ENCODE data around the gene POLR3C. TPM values are rescaled to one million over a fixed set of nuclear protein-coding genes. Genes with fewer than 3 reads are reported as not detected.

Gene POLR3C, protein sequence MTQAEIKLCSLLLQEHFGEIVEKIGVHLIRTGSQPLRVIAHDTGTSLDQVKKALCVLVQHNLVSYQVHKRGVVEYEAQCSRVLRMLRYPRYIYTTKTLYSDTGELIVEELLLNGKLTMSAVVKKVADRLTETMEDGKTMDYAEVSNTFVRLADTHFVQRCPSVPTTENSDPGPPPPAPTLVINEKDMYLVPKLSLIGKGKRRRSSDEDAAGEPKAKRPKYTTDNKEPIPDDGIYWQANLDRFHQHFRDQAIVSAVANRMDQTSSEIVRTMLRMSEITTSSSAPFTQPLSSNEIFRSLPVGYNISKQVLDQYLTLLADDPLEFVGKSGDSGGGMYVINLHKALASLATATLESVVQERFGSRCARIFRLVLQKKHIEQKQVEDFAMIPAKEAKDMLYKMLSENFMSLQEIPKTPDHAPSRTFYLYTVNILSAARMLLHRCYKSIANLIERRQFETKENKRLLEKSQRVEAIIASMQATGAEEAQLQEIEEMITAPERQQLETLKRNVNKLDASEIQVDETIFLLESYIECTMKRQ
- 67.9 and 96.8 TPM in 2 replicates for total RNA-seq (2022)
- percentile 90 among the genes with signal in this experiment for Bru-seq, nascent RNA
- percentile 86 among the genes with signal in this experiment for BruChase-seq, experiment 1, labeled RNA remaining after a 6-hour chase
- percentile 86 among the genes with signal in this experiment for BruChase-seq, experiment 2, labeled RNA remaining after a 2-hour chase
- long read RNA-seq, transcript POLR3C-201 (15 exons, 1,851 nt) = major isoform, 141 of 296 reads
- long read RNA-seq, partial matches to known transcripts = 25 of 296 reads
- long read RNA-seq, other reads (novel, unspliced or antisense) = 130 of 296 reads

DNA sequence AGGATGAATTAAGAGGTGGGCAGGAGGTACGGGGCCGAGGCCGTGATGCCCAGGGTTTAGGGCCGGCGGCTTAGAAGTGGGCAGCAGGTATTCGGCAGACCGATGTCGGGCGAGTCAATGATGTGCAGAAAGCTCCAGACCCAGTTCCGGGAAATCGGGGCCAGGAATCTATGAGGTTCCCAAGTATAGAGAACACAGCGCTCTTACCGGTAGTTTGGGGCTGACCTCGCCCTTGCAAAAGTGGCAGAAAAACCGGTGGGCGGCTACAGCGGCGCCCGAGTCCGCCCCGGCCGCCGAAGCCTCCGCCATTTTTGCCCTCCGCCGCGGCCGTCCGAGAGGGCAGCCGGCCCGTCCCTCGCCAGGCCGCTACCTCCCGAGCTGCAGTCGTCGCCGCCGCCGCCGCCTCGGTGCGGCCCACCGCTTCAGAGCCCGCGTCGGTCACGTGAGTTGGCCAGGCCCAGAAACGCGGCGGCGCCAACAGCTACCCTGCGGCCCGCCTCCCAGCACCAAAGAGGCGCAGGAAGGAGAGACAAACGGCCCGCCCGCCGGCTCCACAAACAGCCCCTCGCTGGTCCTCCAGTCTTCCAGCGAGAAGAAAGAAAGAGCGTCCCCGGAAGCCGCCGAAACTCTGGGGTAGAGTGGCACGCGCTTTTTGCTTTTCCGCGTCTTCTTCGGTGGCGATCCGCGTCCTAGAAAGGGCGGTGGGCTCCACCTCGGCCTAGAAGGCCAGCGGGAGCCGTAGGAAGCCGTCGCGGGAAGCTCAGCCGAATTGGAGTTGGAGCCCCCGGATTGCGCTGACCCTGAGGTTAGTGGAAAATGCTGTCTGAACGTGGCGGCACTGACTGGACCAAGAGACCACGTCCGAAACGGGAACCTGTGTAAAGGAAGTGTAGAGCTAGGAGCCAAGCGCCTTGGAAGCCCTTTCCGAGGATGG lies at the start of gene POLR3C, which contains the start of gene RNF115:
Gene POLR3C, plus strand, starts transcription at position 636 of the 934 bp plus-strand sequence. CDS start 1,577 bp downstream, outside the sequence.
Gene RNF115, minus strand, starts transcription at position 531 of the 934 bp plus-strand sequence. Its CDS starts 222 bp downstream, at position 309.
- peak within 1 kb of the TSS; percentile 94 for H3K27ac Mint-ChIP-seq (ENCODE audit: low read depth, unreplicated experiment)
- H3K4me3 Mint-ChIP-seq (ENCODE audit: unreplicated experiment) = peak within 1 kb of the TSS; percentile 90
- TF ChIP-seq, protein P1, sequence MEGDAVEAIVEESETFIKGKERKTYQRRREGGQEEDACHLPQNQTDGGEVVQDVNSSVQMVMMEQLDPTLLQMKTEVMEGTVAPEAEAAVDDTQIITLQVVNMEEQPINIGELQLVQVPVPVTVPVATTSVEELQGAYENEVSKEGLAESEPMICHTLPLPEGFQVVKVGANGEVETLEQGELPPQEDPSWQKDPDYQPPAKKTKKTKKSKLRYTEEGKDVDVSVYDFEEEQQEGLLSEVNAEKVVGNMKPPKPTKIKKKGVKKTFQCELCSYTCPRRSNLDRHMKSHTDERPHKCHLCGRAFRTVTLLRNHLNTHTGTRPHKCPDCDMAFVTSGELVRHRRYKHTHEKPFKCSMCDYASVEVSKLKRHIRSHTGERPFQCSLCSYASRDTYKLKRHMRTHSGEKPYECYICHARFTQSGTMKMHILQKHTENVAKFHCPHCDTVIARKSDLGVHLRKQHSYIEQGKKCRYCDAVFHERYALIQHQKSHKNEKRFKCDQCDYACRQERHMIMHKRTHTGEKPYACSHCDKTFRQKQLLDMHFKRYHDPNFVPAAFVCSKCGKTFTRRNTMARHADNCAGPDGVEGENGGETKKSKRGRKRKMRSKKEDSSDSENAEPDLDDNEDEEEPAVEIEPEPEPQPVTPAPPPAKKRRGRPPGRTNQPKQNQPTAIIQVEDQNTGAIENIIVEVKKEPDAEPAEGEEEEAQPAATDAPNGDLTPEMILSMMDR (IDR thresholded peaks at IDR 0.05; ENCODE audit: unreplicated experiment) = no peak
- intact Hi-C loops (cut with micrococcal nuclease) = loop anchor here (5.0 to 10.0 kb wide), 3 partner anchors 42 to 102 kb away; no protein-coding TSS in a partner anchor
- CTCF ChIA-PET = interaction anchor here (0.6 to 14.2 kb wide), 9 partner anchors 10 to 188 kb away, joined by 3 to 242 read pairs (median 4); partner anchors contain the start of genes NUDT17 and PIAS3
- POLR2A ChIA-PET = interaction anchor here (0.6 to 5.7 kb wide), 33 partner anchors 9 to 213 kb away, joined by 3 to 92 read pairs (median 6); partner anchors contain the start of genes ANKRD34A, LIX1L, NUDT17 and PIAS3
- peak; percentile 95 for DNase-seq (ENCODE audit: unreplicated experiment)
- H3K27me3 Mint-ChIP-seq (ENCODE audit: insufficient read depth, unreplicated experiment) = no peaks in the 10 kb centered on the region
- peaks cover 6% of the 10 kb centered on the region for H3K4me1 Mint-ChIP-seq (ENCODE audit: insufficient read depth, unreplicated experiment)
- no peaks in the 10 kb centered on the region for H3K9me3 Mint-ChIP-seq (ENCODE audit: unreplicated experiment)
- no TSS peak for BruUV-seq (replicated peaks)
- peaks cover 40% of the 10 kb centered on the region for H3K36me3 Mint-ChIP-seq (ENCODE audit: insufficient read depth, unreplicated experiment)

DNA sequence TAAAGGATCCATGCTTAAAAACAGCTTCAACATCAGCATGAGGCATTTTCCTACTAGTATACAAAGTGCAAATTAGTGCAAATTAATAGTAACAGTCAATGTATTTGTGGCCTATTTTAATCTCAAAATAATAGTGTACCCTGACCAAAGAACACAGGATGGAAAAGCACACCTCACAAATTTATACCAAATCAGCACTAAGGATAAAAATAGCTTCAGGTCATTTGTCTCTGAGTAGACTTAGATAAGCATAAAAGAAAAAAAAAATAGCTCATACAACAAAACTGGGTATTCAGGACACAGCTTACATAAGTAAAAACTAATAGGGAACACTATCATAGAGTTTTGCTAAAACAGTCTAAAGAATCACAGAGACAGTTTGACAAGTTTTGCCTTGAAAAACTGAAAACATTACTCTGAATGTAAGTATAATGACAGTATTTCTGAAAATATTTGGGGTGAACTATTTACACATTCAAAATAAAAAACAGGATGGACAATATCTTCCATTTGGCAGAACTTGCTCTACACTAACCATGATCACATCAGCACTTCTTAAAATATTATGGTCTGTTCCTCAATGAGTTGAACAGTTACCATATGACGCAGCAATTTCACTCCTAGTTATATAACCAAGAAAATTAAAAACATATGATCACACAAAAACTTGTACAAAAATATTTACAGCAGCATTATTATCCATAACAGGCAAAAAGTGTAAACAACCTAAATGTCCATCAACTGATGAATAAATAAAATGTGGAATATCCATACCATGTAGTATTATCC lies 46.4 kb upstream of the POLR3C start:
- no peak overlapping the region for H3K4me3 Mint-ChIP-seq (ENCODE audit: unreplicated experiment)
- POLR2A ChIA-PET = interaction anchor here (0.8 to 1.9 kb wide), 2 partner anchors 21 to 47 kb away, joined by 3 to 9 read pairs; partner anchors contain the start of genes POLR3C and RNF115
- intact Hi-C loops (cut with micrococcal nuclease) = no loop called here
- H3K36me3 Mint-ChIP-seq (ENCODE audit: insufficient read depth, unreplicated experiment) = peaks cover 43% of the 10 kb centered on the region
- DNase-seq (ENCODE audit: unreplicated experiment) = no peak
- CTCF ChIA-PET = interaction anchor here (0.6 to 0.7 kb wide), 2 partner anchors 18 to 61 kb away, joined by 3 to 4 read pairs; no protein-coding TSS in a partner anchor
- no peaks in the 10 kb centered on the region for H3K9me3 Mint-ChIP-seq (ENCODE audit: unreplicated experiment)
- no peaks in the 10 kb centered on the region for H3K27me3 Mint-ChIP-seq (ENCODE audit: insufficient read depth, unreplicated experiment)
- TF ChIP-seq, protein P1 (IDR thresholded peaks at IDR 0.05; ENCODE audit: unreplicated experiment) = no peak
- BruUV-seq (replicated peaks) = no TSS peak
- H3K27ac Mint-ChIP-seq (ENCODE audit: low read depth, unreplicated experiment) = no peak overlapping the region
- peaks cover 20% of the 10 kb centered on the region for H3K4me1 Mint-ChIP-seq (ENCODE audit: insufficient read depth, unreplicated experiment)

DNA sequence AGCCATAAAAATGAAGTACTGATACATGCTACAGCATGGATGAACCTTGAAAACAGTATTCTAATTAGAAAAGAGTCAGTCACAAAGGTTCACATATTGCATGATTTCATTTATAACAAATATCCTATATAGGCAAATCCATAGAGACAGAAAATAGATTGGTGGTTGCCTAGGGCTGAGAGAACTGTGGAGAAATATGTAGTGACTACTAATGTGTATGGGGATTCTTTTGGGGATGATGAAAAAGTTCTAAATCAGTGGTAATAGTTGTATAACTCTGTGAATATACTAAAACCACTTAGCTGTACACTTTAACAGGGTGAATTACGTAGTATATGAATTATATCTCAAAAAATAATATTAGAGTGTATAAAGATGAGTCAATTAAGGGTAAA lies 45.9 kb upstream of the POLR3C start:
- no peaks in the 10 kb centered on the region for H3K27me3 Mint-ChIP-seq (ENCODE audit: insufficient read depth, unreplicated experiment)
- POLR2A ChIA-PET = interaction anchor here (0.6 to 1.1 kb wide), 3 partner anchors 26 to 182 kb away, joined by 3 read pairs; partner anchors contain the start of gene PIAS3
- intact Hi-C loops (cut with micrococcal nuclease) = no loop called here
- no peak overlapping the region for H3K4me3 Mint-ChIP-seq (ENCODE audit: unreplicated experiment)
- TF ChIP-seq, protein P1 (IDR thresholded peaks at IDR 0.05; ENCODE audit: unreplicated experiment) = no peak
- no peaks in the 10 kb centered on the region for H3K9me3 Mint-ChIP-seq (ENCODE audit: unreplicated experiment)
- no peak overlapping the region for H3K27ac Mint-ChIP-seq (ENCODE audit: low read depth, unreplicated experiment)
- peaks cover 24% of the 10 kb centered on the region for H3K4me1 Mint-ChIP-seq (ENCODE audit: insufficient read depth, unreplicated experiment)
- CTCF ChIA-PET = interaction anchor here (1.2 to 1.7 kb wide), 2 partner anchors 113 to 133 kb away, joined by 4 read pairs; no protein-coding TSS in a partner anchor
- no TSS peak for BruUV-seq (replicated peaks)
- no peak for DNase-seq (ENCODE audit: unreplicated experiment)
- peaks cover 39% of the 10 kb centered on the region for H3K36me3 Mint-ChIP-seq (ENCODE audit: insufficient read depth, unreplicated experiment)
